ENCODE data around the gene HUWE1.
"Not testable (repeated sequence)": the region's sequence is repeated elsewhere in the genome, so short reads cannot be mapped to it uniquely, and the experiment has no call there.

The HUWE1 gene

GRCh38 chrX:53606456-53606855 is 80.1 kb downstream of the HUWE1 start:
- in situ Hi-C loops (cut with MboI; ENCODE audit: low sequenced_read_pairs), result no loop called here

- in situ Hi-C loops (cut with MboI; ENCODE audit: low sequenced_read_pairs), result no loop called here
These were observed 81.5 kb downstream of the HUWE1 start for GRCh38 chrX:53605004-53605403.

- in situ Hi-C loops (cut with MboI; ENCODE audit: low sequenced_read_pairs), result loop anchor here (25.0 kb wide), 3 partner anchors 113 to 388 kb away; no protein-coding TSS in a partner anchor
These were observed 86.6 kb downstream of the HUWE1 start for GRCh38 chrX:53599781-53600396.

- in situ Hi-C loops (cut with MboI; ENCODE audit: low sequenced_read_pairs), result loop anchor here (25.0 kb wide), 3 partner anchors 111 to 386 kb away; no protein-coding TSS in a partner anchor
These were observed 88.3 kb downstream of the HUWE1 start for GRCh38 chrX:53598169-53598568.

- in situ Hi-C loops (cut with MboI; ENCODE audit: low sequenced_read_pairs), result loop anchor here (25.0 kb wide), 3 partner anchors 108 to 383 kb away; no protein-coding TSS in a partner anchor
These were observed 91.2 kb downstream of the HUWE1 start for GRCh38 chrX:53595266-53595810.

GRCh38 chrX:53594354-53594753 is 92.2 kb downstream of the HUWE1 start:
- in situ Hi-C loops (cut with MboI; ENCODE audit: low sequenced_read_pairs), result loop anchor here (25.0 kb wide), 3 partner anchors 107 to 382 kb away; no protein-coding TSS in a partner anchor

GRCh38 chrX:53587795-53588420 is 98.6 kb downstream of the HUWE1 start:
- in situ Hi-C loops (cut with MboI; ENCODE audit: low sequenced_read_pairs), result loop anchor here (25.0 kb wide), 3 partner anchors 101 to 376 kb away; no protein-coding TSS in a partner anchor

GRCh38 chrX:53584891-53585290 is 101.6 kb downstream of the HUWE1 start:
- in situ Hi-C loops (cut with MboI; ENCODE audit: low sequenced_read_pairs), result loop anchor here (25.0 kb wide), 3 partner anchors 98 to 373 kb away; no protein-coding TSS in a partner anchor

GRCh38 chrX:53583571-53583970 is 102.9 kb downstream of the HUWE1 start:
- in situ Hi-C loops (cut with MboI; ENCODE audit: low sequenced_read_pairs), result loop anchor here (25.0 kb wide), 3 partner anchors 96 to 371 kb away; no protein-coding TSS in a partner anchor

GRCh38 chrX:53580742-53581504 is 105.6 kb downstream of the HUWE1 start:
- in situ Hi-C loops (cut with MboI; ENCODE audit: low sequenced_read_pairs), result loop anchor here (25.0 kb wide), 3 partner anchors 94 to 369 kb away; no protein-coding TSS in a partner anchor

GRCh38 chrX:53571494-53571893 is 115.0 kb downstream of the HUWE1 start:
- in situ Hi-C loops (cut with MboI; ENCODE audit: low sequenced_read_pairs), result no loop called here

GRCh38 chrX:53563324-53563723 is 123.2 kb downstream of the HUWE1 start:
- in situ Hi-C loops (cut with MboI; ENCODE audit: low sequenced_read_pairs), result no loop called here

- in situ Hi-C loops (cut with MboI; ENCODE audit: low sequenced_read_pairs), result no loop called here
These were observed 124.6 kb downstream of the HUWE1 start for GRCh38 chrX:53561912-53562311.

GRCh38 chrX:53558646-53559045 is 127.9 kb downstream of the HUWE1 start:
- in situ Hi-C loops (cut with MboI; ENCODE audit: low sequenced_read_pairs), result no loop called here

GRCh38 chrX:53556868-53557267 is 129.7 kb downstream of the HUWE1 start:
- in situ Hi-C loops (cut with MboI; ENCODE audit: low sequenced_read_pairs), result no loop called here

GRCh38 chrX:53550756-53551463 is 135.6 kb downstream of the HUWE1 start:
- in situ Hi-C loops (cut with MboI; ENCODE audit: low sequenced_read_pairs), result no loop called here

- in situ Hi-C loops (cut with MboI; ENCODE audit: low sequenced_read_pairs), result no loop called here
These were observed 138.9 kb downstream of the HUWE1 start for GRCh38 chrX:53547668-53548067.

- in situ Hi-C loops (cut with MboI; ENCODE audit: low sequenced_read_pairs), result no loop called here
These were observed 141.6 kb downstream of the HUWE1 start for GRCh38 chrX:53544936-53545335.

- in situ Hi-C loops (cut with MboI; ENCODE audit: low sequenced_read_pairs), result no loop called here
These were observed 147.7 kb downstream of the HUWE1 start for GRCh38 chrX:53538781-53539180.

GRCh38 chrX:53531255-53531966 is 155.1 kb downstream of the HUWE1 start:
- in situ Hi-C loops (cut with MboI; ENCODE audit: low sequenced_read_pairs), result not testable (repeated sequence)

Measured in HL-60/S4 treated with retinoic acid at 250 ng/mL for 4 days and 3 days (cell line).